AG09319 (cell line): ENCODE results near the gene CDK17.
"Not testable (repeated sequence)": the region's sequence is repeated elsewhere in the genome, so short reads cannot be mapped to it uniquely, and the experiment has no call there.

Experiments used
- DNase-seq: peaks from one replicate; pipeline ENCODE4 v3.0.0-alpha.2; 2010; ENCODE audit warnings: low read depth; ENCODE audit errors: extremely low read depth
- CTCF ChIP-seq: IDR thresholded peaks from 2 replicates; pipeline ENCODE4 v1.5.1; 2011; ENCODE audit warnings: low read depth, mild to moderate bottlenecking, inconsistent platforms, low read length, moderate library complexity

Gene CDK17

GRCh38 chr12:96438330-96438729, 38.1 kb upstream of the CDK17 start:
- DNase-seq = no peak
- no peak for TF ChIP-seq CTCF

- DNase-seq = no peak
- no peak for TF ChIP-seq CTCF
These were observed 36.9 kb upstream of the CDK17 start for GRCh38 chr12:96437171-96437445.

GRCh38 chr12:96436366-96437170, 36.3 kb upstream of the CDK17 start:
- TF ChIP-seq CTCF = no peak

GRCh38 chr12:96434107-96434506, 33.9 kb upstream of the CDK17 start:
- DNase-seq = no peak
- TF ChIP-seq CTCF = no peak

More at GRCh38 chr12:96436366-96437170, 36.3 kb upstream of the CDK17 start:
- DNase-seq = no peak

GRCh38 chr12:96432496-96433321, 32.5 kb upstream of the CDK17 start:
- DNase-seq = not testable (repeated sequence)

- no peak for DNase-seq
These were observed 30.8 kb upstream of the CDK17 start for GRCh38 chr12:96431067-96431466.

GRCh38 chr12:96427269-96427729, 27.1 kb upstream of the CDK17 start:
- peak; percentile 99 for DNase-seq
- TF ChIP-seq CTCF = no peak

More at GRCh38 chr12:96431067-96431466, 30.8 kb upstream of the CDK17 start:
- TF ChIP-seq CTCF = no peak
